NCI-H146 treated with DMSO at 0.1 percent for 48 hours (cell line): ENCODE data around the gene TTLL12.

Source experiments
- DNase-seq: peaks from one replicate; lab custom pipeline; 2025; ENCODE audit not compliant: unreplicated experiment; lab: John Stamatoyannopoulos, UW

TTLL12 gene

GRCh38 chr22:43200555-43200954 is 13.6 kb upstream of the TTLL12 start:
- no peak for DNase-seq

GRCh38 chr22:43200031-43200430 is 13.1 kb upstream of the TTLL12 start:
- DNase-seq = no peak

- no peak for DNase-seq
These were observed 12.6 kb upstream of the TTLL12 start for GRCh38 chr22:43199541-43199940.

- no peak for DNase-seq
These were observed 12.0 kb upstream of the TTLL12 start for GRCh38 chr22:43198936-43199335.

GRCh38 chr22:43198126-43198525 is 11.2 kb upstream of the TTLL12 start:
- no peak for DNase-seq

GRCh38 chr22:43197271-43197941 is 10.5 kb upstream of the TTLL12 start:
- DNase-seq = no peak

- DNase-seq = no peak
These were observed 4.9 kb upstream of the TTLL12 start for GRCh38 chr22:43191831-43192230.

GRCh38 chr22:43188829-43189545 is 2.1 kb upstream of the TTLL12 start:
- DNase-seq = no peak

GRCh38 chr22:43187171-43188099 is 501 bp upstream of the TTLL12 start:
- DNase-seq = peak; percentile 69

- no peak for DNase-seq
These were observed 1.1 kb downstream of the TTLL12 start for GRCh38 chr22:43185860-43186261.

- no peak for DNase-seq
These were observed 3.2 kb downstream of the TTLL12 start for GRCh38 chr22:43183496-43184277.

GRCh38 chr22:43182726-43183125 is 4.2 kb downstream of the TTLL12 start:
- DNase-seq = no peak

GRCh38 chr22:43182118-43182517 is 4.8 kb downstream of the TTLL12 start:
- DNase-seq = no peak

- DNase-seq = no peak
These were observed 5.4 kb downstream of the TTLL12 start for GRCh38 chr22:43181321-43182076.

GRCh38 chr22:43180670-43181069 is 6.3 kb downstream of the TTLL12 start:
- no peak for DNase-seq

GRCh38 chr22:43179911-43180195 is 7.1 kb downstream of the TTLL12 start:
- no peak for DNase-seq

- DNase-seq = no peak
These were observed 7.6 kb downstream of the TTLL12 start for GRCh38 chr22:43179146-43179910.

GRCh38 chr22:43177479-43177878 is 9.5 kb downstream of the TTLL12 start:
- DNase-seq = no peak

GRCh38 chr22:43176090-43176489 is 10.8 kb downstream of the TTLL12 start:
- DNase-seq = no peak
